GM23338 (cell line): Measurements from ENCODE around the gene ARFGAP2. TPM values are rescaled to one million over a fixed set of nuclear protein-coding genes. Genes with fewer than 3 reads are reported as not detected.

ENCODE experiments used
- ATAC-seq: fragments of 200-7000 bp; cut with Tn5 transposase; 3 replicates; pipeline ENCODE4 v1.9.1; 2020
- DNase-seq: peaks from one replicate; pipeline ENCODE4 v3.0.0-alpha.2; 2015; ENCODE audit warnings: low spot score
- H2AFZ ChIP-seq: fragments of 200-600 bp; sonication (generic); 2 replicates; pipeline ENCODE4 v1.8.0; 2016; ENCODE audit warnings: antibody characterized with exemption, mild to moderate bottlenecking, moderate library complexity
- H3F3A ChIP-seq: fragments of 200-600 bp; sonication (generic); replicated peaks from 2 replicates; pipeline ENCODE4 v1.8.0; 2017; ENCODE audit warnings: antibody characterized with exemption, mixed run types, low read depth
- H3K27ac ChIP-seq: fragments of 200-600 bp; sonication (generic); 2 replicates; pipeline ENCODE4 v1.6.1; 2016; ENCODE audit warnings: low read depth
- H3K27me3 ChIP-seq: fragments of 200-600 bp; sonication (generic); 2 replicates; pipeline ENCODE4 v1.8.0; 2016; ENCODE audit warnings: mild to moderate bottlenecking, mixed run types, moderate library complexity; ENCODE audit not compliant: insufficient read depth
- H3K36me3 ChIP-seq: fragments of 200-600 bp; sonication (generic); 2 replicates; pipeline ENCODE4 v1.8.0; 2016; ENCODE audit warnings: mild to moderate bottlenecking; ENCODE audit not compliant: insufficient read depth
- H3K4me1 ChIP-seq: fragments of 200-600 bp; sonication (generic); 2 replicates; pipeline ENCODE4 v1.8.0; 2016; ENCODE audit warnings: mild to moderate bottlenecking, moderate library complexity; ENCODE audit not compliant: insufficient read depth
- H3K4me2 ChIP-seq: fragments of 200-600 bp; sonication (generic); 2 replicates; pipeline ENCODE4 v1.7.1; 2017; ENCODE audit warnings: mixed run types
- H3K4me3 ChIP-seq: fragments of 200-600 bp; sonication (generic); 2 replicates; pipeline ENCODE4 v1.6.1; 2016; ENCODE audit warnings: mixed run types
- H3K79me2 ChIP-seq: fragments of 200-600 bp; sonication (generic); replicated peaks from 2 replicates; pipeline ENCODE4 v1.8.0; 2017; ENCODE audit warnings: mild to moderate bottlenecking; ENCODE audit not compliant: insufficient read depth
- H3K9me2 ChIP-seq: fragments of 200-600 bp; sonication (generic); 2 replicates; pipeline ENCODE4 v1.8.0; 2017; ENCODE audit not compliant: insufficient read depth
- H4K20me1 ChIP-seq: fragments of 200-600 bp; sonication (generic); replicated peaks from 2 replicates; pipeline ENCODE4 v1.8.0; 2017; ENCODE audit warnings: mild to moderate bottlenecking; ENCODE audit not compliant: insufficient read depth
- H3K27ac Mint-ChIP-seq: 2 replicates; pipeline ENCODE4 v1.8.0; 2020; ENCODE audit warnings: inconsistent platforms, mild to moderate bottlenecking, moderate library complexity, mixed read lengths
- H3K27me3 Mint-ChIP-seq: 3 replicates; pipeline ENCODE4 v1.8.0; 2022; ENCODE audit warnings: low read depth, mild to moderate bottlenecking, moderate library complexity, mixed read lengths, inconsistent platforms; ENCODE audit not compliant: insufficient read depth, poor library complexity
- H3K36me3 Mint-ChIP-seq: 3 replicates; pipeline ENCODE4 v1.8.0; 2021; ENCODE audit warnings: low read depth, mild to moderate bottlenecking, inconsistent platforms, moderate library complexity, mixed read lengths
- H3K4me1 Mint-ChIP-seq: 3 replicates; pipeline ENCODE4 v1.8.0; 2020; ENCODE audit warnings: mild to moderate bottlenecking, inconsistent platforms, mixed read lengths
- H3K4me3 Mint-ChIP-seq: 3 replicates; pipeline ENCODE4 v1.8.0; 2021; ENCODE audit warnings: moderate library complexity, mild to moderate bottlenecking, inconsistent platforms, mixed read lengths
- H3K9me3 Mint-ChIP-seq: 3 replicates; pipeline ENCODE4 v1.8.0; 2020; ENCODE audit warnings: moderate library complexity, mild to moderate bottlenecking, inconsistent platforms, mixed read lengths
- CREB1 ChIP-seq: fragments of 250-450 bp; sonication (Bioruptor Pico); IDR thresholded peaks from 2 replicates; pipeline ENCODE4 v1.5.0; 2020; ENCODE audit warnings: low read depth, mild to moderate bottlenecking, moderate library complexity
- EZH2 ChIP-seq: fragments of 200-600 bp; sonication (generic); IDR thresholded peaks from one replicate; pipeline ENCODE4 v1.8.0; 2017; ENCODE audit warnings: antibody characterized with exemption, mild to moderate bottlenecking, low read depth; ENCODE audit not compliant: unreplicated experiment
- EZH2phosphoT487 ChIP-seq: fragments of 200-600 bp; sonication (generic); IDR thresholded peaks from one replicate; pipeline ENCODE4 v1.8.1; 2018; ENCODE audit warnings: antibody characterized with exemption; ENCODE audit not compliant: unreplicated experiment
- JUNB ChIP-seq: IDR thresholded peaks from one replicate; pipeline ENCODE4 v1.6.1; 2016; ENCODE audit warnings: antibody characterized with exemption; ENCODE audit not compliant: unreplicated experiment
- NANOG ChIP-seq: IDR thresholded peaks from 2 replicates; pipeline ENCODE4 v1.6.1; 2016; ENCODE audit warnings: antibody characterized with exemption, borderline replicate concordance
- POLR2AphosphoS5 ChIP-seq: IDR thresholded peaks from 2 replicates; pipeline ENCODE4 v1.6.1; 2016; ENCODE audit warnings: antibody characterized with exemption, low read depth
- ZNF114 ChIP-seq: fragments of 250-450 bp; sonication (Bioruptor Pico); IDR thresholded peaks from 2 replicates; pipeline ENCODE4 v1.5.0; 2020; ENCODE audit warnings: mild to moderate bottlenecking, moderate library complexity
- polyA plus RNA-seq: library from polyadenylated mRNA; unstranded; fragments of >200 nt; fragmentation: Nextera tagmentation; extraction: Ambion mirVana; gene quantifications from 2 replicates; pipeline ENCODE4 v1.2.1, GENCODE V29; 2016
- total RNA-seq: library from RNA; depleted of rRNA; stranded (reverse); fragments of >200 nt; shearing (Covaris generic); gene quantifications from 2 replicates; pipeline ENCODE4 v1.2.3, GENCODE V29; 2014
- TF ChIP-seq, protein P1 (sequence below): fragments of 250-450 bp; sonication (Bioruptor Pico); IDR thresholded peaks from 2 replicates; pipeline ENCODE4 v1.5.0; 2020; ENCODE audit warnings: mild to moderate bottlenecking, moderate library complexity
- TF ChIP-seq, protein P2 (sequence below), 2 experiments: fragments of 200-600 bp in 1 of 2; sonication (generic) in 1 of 2; conservative IDR thresholded peaks; 2 replicates each; pipeline versions ENCODE4 v1.5.1 to v1.6.1; 2016 to 2017; ENCODE audit warnings: antibody characterized with exemption in 2 of 2, low read depth in 2 of 2, mild to moderate bottlenecking in 2 of 2, moderate library complexity in 1 of 2
- TF ChIP-seq, protein P3 (sequence below): IDR thresholded peaks from 2 replicates; pipeline ENCODE4 v1.6.1; 2016; ENCODE audit warnings: antibody characterized with exemption

ARFGAP2 gene
- total and polyA plus RNA-seq, 2 experiments from 2014 or later: 25.6 to 122 TPM

DNA sequence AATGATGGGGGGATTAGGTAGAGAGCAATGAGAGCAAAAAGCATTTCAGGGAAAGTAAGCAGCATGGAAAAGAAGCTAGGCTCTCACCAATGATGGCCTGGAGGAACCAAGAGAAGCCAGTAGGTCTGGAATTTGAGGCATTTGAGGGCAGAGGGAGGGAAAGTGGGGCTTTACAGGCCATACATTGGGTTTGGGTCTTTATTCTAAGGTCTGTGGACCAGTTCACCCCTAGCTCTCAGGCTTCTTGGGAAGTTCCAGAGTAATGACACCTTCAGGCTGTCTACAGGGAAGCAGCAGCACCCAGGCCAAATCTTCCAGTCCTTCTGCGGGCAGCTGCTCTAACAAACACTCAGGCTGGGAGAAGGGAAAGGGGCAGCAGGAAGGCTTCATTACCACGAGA lies 29.4 kb downstream of the ARFGAP2 start:
- no peaks in the 10 kb centered on the region for H3K9me3 Mint-ChIP-seq
- no peak overlapping the region for H2AFZ ChIP-seq
- peaks cover 4% of the 10 kb centered on the region; the same call in 2 of the 3 replicates for H3K4me1 Mint-ChIP-seq

DNA sequence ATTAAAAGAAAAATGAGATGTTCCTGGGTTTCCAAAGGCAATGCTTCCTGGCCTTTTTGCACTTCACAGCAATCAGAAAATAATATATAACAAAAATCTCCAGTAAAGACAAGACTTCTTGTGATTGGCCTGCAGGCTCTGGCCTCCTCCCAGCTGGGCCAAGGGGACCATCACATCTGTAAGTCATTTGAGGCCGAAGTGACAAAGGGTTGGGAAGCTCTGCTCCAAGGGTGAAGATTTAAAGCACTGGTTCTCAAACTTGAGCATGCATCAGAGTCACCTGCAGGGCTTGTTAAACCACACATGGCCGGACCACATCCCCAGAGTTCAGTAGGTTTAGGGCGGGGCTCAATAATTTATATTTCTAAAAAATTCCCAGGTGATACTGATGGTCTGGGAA lies 32.1 kb downstream of the ARFGAP2 start:
- Histone ChIP-seq H3K4me1 (no peaks in the 10 kb centered on the region), H3K9me2 (no peaks in the 10 kb centered on the region), H2AFZ (no peak overlapping the region), H3K79me2 (no peaks in the 10 kb centered on the region), H3F3A (no peaks in the 10 kb centered on the region), H4K20me1 (no peaks in the 10 kb centered on the region), H3K4me3 (no peak overlapping the region), H3K27ac (0 out of 2 replicates have a peak overlapping the region, but pooled peaks have one; percentile 39), H3K4me2 (no peak overlapping the region), H3K27me3 (no peaks in the 10 kb centered on the region), H3K36me3 (no peaks in the 10 kb centered on the region)
- DNase-seq (no peak), ATAC-seq (no peak)
- H3K36me3 Mint-ChIP-seq: no peaks in the 10 kb centered on the region
- H3K27ac Mint-ChIP-seq: no peak overlapping the region
- H3K27me3 Mint-ChIP-seq: no peaks in the 10 kb centered on the region
- H3K4me3 Mint-ChIP-seq: no peak overlapping the region
- H3K9me3 Mint-ChIP-seq: no peaks in the 10 kb centered on the region
- peaks cover 5% of the 10 kb centered on the region; the same call in 2 of the 3 replicates for H3K4me1 Mint-ChIP-seq
- TF ChIP-seq NANOG (no peak), EZH2phosphoT487 (no peak), CREB1 (no peak), ZNF114 (CRISPR knock-in tag) (no peak), POLR2AphosphoS5 (no peak)
- TF ChIP-seq, protein P1, sequence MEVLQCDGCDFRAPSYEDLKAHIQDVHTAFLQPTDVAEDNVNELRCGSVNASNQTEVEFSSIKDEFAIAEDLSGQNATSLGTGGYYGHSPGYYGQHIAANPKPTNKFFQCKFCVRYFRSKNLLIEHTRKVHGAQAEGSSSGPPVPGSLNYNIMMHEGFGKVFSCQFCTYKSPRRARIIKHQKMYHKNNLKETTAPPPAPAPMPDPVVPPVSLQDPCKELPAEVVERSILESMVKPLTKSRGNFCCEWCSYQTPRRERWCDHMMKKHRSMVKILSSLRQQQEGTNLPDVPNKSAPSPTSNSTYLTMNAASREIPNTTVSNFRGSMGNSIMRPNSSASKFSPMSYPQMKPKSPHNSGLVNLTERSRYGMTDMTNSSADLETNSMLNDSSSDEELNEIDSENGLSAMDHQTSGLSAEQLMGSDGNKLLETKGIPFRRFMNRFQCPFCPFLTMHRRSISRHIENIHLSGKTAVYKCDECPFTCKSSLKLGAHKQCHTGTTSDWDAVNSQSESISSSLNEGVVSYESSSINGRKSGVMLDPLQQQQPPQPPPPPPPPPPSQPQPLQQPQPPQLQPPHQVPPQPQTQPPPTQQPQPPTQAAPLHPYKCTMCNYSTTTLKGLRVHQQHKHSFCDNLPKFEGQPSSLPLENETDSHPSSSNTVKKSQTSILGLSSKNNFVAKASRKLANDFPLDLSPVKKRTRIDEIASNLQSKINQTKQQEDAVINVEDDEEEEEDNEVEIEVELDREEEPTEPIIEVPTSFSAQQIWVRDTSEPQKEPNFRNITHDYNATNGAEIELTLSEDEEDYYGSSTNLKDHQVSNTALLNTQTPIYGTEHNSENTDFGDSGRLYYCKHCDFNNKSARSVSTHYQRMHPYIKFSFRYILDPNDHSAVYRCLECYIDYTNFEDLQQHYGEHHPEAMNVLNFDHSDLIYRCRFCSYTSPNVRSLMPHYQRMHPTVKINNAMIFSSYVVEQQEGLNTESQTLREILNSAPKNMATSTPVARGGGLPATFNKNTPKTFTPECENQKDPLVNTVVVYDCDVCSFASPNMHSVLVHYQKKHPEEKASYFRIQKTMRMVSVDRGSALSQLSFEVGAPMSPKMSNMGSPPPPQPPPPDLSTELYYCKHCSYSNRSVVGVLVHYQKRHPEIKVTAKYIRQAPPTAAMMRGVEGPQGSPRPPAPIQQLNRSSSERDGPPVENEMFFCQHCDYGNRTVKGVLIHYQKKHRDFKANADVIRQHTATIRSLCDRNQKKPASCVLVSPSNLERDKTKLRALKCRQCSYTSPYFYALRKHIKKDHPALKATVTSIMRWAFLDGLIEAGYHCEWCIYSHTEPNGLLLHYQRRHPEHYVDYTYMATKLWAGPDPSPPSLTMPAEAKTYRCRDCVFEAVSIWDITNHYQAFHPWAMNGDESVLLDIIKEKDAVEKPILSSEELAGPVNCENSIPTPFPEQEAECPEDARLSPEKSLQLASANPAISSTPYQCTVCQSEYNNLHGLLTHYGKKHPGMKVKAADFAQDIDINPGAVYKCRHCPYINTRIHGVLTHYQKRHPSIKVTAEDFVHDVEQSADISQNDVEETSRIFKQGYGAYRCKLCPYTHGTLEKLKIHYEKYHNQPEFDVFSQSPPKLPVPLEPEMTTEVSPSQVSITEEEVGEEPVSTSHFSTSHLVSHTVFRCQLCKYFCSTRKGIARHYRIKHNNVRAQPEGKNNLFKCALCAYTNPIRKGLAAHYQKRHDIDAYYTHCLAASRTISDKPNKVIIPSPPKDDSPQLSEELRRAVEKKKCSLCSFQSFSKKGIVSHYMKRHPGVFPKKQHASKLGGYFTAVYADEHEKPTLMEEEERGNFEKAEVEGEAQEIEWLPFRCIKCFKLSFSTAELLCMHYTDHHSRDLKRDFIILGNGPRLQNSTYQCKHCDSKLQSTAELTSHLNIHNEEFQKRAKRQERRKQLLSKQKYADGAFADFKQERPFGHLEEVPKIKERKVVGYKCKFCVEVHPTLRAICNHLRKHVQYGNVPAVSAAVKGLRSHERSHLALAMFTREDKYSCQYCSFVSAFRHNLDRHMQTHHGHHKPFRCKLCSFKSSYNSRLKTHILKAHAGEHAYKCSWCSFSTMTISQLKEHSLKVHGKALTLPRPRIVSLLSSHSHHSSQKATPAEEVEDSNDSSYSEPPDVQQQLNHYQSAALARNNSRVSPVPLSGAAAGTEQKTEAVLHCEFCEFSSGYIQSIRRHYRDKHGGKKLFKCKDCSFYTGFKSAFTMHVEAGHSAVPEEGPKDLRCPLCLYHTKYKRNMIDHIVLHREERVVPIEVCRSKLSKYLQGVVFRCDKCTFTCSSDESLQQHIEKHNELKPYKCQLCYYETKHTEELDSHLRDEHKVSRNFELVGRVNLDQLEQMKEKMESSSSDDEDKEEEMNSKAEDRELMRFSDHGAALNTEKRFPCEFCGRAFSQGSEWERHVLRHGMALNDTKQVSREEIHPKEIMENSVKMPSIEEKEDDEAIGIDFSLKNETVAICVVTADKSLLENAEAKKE (CRISPR knock-in tag): no peak
- TF ChIP-seq, protein P2, sequence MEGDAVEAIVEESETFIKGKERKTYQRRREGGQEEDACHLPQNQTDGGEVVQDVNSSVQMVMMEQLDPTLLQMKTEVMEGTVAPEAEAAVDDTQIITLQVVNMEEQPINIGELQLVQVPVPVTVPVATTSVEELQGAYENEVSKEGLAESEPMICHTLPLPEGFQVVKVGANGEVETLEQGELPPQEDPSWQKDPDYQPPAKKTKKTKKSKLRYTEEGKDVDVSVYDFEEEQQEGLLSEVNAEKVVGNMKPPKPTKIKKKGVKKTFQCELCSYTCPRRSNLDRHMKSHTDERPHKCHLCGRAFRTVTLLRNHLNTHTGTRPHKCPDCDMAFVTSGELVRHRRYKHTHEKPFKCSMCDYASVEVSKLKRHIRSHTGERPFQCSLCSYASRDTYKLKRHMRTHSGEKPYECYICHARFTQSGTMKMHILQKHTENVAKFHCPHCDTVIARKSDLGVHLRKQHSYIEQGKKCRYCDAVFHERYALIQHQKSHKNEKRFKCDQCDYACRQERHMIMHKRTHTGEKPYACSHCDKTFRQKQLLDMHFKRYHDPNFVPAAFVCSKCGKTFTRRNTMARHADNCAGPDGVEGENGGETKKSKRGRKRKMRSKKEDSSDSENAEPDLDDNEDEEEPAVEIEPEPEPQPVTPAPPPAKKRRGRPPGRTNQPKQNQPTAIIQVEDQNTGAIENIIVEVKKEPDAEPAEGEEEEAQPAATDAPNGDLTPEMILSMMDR (conservative IDR thresholded peaks at IDR 0.05; ENCODE audit: low read depth in 2 of 2): no peak
- TF ChIP-seq, protein P3, sequence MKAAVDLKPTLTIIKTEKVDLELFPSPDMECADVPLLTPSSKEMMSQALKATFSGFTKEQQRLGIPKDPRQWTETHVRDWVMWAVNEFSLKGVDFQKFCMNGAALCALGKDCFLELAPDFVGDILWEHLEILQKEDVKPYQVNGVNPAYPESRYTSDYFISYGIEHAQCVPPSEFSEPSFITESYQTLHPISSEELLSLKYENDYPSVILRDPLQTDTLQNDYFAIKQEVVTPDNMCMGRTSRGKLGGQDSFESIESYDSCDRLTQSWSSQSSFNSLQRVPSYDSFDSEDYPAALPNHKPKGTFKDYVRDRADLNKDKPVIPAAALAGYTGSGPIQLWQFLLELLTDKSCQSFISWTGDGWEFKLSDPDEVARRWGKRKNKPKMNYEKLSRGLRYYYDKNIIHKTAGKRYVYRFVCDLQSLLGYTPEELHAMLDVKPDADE: no peak

More for the DNA sequence above, 29.4 kb downstream of the ARFGAP2 start:
- H3K27ac ChIP-seq: no peak overlapping the region
- no peak overlapping the region for H3K27ac Mint-ChIP-seq
- H3F3A ChIP-seq: no peaks in the 10 kb centered on the region
- no peak overlapping the region for H3K4me2 ChIP-seq
- H3K9me2 ChIP-seq: no peaks in the 10 kb centered on the region
- H3K36me3 Mint-ChIP-seq: no peaks in the 10 kb centered on the region
- H3K4me3 ChIP-seq: no peak overlapping the region
- H3K79me2 ChIP-seq: no peaks in the 10 kb centered on the region
- ATAC-seq (peak; percentile 49), DNase-seq (peak; percentile 33)
- no peak overlapping the region for H3K4me3 Mint-ChIP-seq
- peaks cover 4% of the 10 kb centered on the region for H3K27me3 Mint-ChIP-seq
- TF ChIP-seq ZNF114 (CRISPR knock-in tag): no peak
- no peak for TF ChIP-seq NANOG
- no peak for TF ChIP-seq CREB1
- TF ChIP-seq EZH2: no peak
- no peak for TF ChIP-seq POLR2AphosphoS5
- TF ChIP-seq JUNB: no peak
- no peaks in the 10 kb centered on the region for H3K27me3 ChIP-seq
- H4K20me1 ChIP-seq: no peaks in the 10 kb centered on the region
- no peaks in the 10 kb centered on the region for H3K4me1 ChIP-seq
- H3K36me3 ChIP-seq: no peaks in the 10 kb centered on the region
